Keratinocyte (primary cell): ENCODE data around the gene STRIT1.

Experiments used
- CTCF ChIP-seq, 3 experiments: IDR thresholded peaks in 1 of 3; conservative IDR thresholded peaks in 1 of 3; optimal IDR thresholded peaks in 1 of 3; 2 replicates in 2 of 3; 3 replicates in 1 of 3; pipeline versions ENCODE3 to v1.5.1; 2011; ENCODE audit warnings: low read length in 3 of 3, mild to moderate bottlenecking in 3 of 3, moderate library complexity in 2 of 3, control low read depth in 1 of 3, inconsistent platforms in 1 of 3; ENCODE audit not compliant: insufficient read depth in 2 of 3; ENCODE audit errors: extremely low read depth in 1 of 3
- EZH2 ChIP-seq: IDR thresholded peaks from one replicate; pipeline ENCODE4 v1.6.1; 2012; ENCODE audit warnings: inconsistent platforms, mild to moderate bottlenecking, low read length, moderate library complexity

- no peak for TF ChIP-seq CTCF (optimal IDR thresholded peaks at IDR 0.05 in 1 of 3, IDR thresholded peaks at IDR 0.05 in 1 of 3, conservative IDR thresholded peaks at IDR 0.05 in 1 of 3; ENCODE audit: extremely low read depth in 1 of 3, insufficient read depth in 2 of 3, low read length in 3 of 3)
- no peak for TF ChIP-seq EZH2
Observed at GRCh38 chr3:155326901-155327300, 33.4 kb upstream of the STRIT1 start.
